NCI-H146 (cell line): ENCODE results near the gene TACR2.

ENCODE experiments used
- DNase-seq: peaks from one replicate; lab custom pipeline; 2025; lab: John Stamatoyannopoulos, UW

The TACR2 gene

DNA sequence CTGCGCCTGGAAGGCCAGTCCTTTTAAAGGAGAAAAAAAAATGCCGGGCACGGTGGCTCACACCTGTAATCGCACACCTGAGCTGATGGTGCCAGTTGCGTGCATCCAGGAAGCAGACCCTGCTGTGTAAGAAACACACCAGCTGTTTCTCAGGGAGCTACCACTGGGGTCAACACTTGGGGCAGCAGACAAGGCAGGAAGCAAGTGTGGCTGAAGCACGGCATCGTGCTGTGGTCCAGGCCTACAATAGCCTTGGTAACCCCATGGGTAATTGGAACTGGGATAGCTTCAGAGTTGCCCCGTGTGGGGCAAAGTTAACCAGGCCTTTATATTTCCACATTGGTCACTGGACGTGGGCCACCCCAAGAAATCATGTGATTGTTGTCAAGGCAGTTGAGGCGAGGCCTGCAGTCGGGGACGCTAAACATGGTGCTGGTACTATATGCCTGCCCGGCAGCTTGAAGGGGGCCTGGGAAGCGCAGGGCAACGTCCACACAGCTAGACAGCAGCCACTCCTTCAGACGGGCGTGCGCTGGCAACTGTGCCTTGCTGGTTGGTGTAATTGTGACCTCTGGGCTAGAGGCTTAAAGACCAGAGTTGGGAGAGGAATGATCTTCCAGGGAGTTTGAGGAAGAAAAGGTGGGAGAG is 2.5 kb upstream of the TACR2 start:
- DNase-seq: no peak

DNA sequence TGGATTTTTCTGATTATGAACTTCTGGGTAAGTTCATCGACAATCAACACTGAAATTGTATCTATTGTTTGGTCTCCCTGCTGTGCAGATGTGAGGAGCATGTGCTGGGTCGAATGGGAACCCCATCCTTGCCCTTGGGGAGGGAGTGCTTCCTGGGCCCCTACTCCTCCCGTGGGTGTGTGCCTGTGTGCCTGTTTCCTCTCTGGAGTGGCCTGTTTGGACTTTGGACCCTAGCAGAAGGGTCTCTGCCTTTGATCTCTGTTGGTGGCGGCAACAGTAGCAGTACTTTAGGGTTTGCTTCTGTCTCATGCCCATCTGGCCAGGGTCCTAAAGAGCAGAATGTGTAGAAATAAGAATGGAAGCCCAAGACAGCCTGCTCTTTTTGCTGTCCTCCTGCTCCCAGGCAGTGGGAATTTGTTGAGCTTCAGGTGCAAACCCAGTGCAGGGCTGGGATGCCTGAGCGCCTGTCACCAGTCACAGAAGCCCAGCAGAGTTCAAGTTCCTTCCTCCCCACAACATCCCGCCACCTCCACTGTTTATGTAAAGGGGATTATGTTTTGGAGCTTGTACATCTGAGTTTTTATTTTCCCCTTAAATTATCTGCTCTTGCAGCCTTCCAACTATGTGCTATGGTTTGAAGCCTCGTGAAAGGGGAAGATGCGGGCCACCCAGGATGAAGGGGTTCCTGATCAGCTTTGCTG is 1.5 kb upstream of the TACR2 start:
- no peak for DNase-seq

DNA sequence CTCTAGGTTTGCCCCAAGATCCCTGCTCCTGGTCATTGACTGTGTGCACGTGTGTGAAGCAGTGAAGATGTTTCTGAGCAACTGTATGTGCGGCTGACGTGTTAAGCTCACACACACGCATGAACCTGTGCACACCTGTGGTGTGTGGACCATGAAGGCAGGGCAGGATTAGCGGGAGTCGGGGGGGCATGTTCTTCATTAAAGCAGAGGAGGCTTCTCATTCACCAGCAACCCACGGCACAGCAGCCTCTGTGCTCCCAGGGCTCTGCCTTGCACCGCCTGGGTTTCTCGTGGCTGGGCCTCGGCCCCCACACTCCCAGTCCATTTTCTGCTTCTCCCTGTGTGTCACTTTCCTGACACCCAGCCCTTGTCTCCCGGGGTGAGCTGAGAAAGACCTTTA is 824 bp upstream of the TACR2 start:
- DNase-seq: no peak

DNA sequence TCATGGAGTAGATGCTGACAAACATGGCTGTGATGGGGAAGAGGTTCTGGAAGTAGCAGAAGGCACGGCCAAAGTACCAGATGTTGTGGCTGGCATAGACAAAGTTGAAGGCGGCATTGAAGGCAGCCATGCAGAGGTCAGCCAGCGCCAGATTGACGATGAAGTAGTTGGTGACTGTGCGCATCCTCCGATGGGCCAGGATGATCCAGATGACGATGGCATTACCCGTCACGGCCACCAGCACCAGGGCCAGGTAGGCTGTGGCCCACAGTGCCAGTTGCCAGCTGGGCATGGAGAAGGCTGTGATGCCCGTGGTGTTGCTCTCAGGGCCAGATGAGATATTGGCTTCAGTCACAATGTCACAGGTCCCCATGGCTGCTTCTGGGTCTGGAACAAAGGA is 767 bp downstream of the TACR2 start:
- no peak for DNase-seq

DNA sequence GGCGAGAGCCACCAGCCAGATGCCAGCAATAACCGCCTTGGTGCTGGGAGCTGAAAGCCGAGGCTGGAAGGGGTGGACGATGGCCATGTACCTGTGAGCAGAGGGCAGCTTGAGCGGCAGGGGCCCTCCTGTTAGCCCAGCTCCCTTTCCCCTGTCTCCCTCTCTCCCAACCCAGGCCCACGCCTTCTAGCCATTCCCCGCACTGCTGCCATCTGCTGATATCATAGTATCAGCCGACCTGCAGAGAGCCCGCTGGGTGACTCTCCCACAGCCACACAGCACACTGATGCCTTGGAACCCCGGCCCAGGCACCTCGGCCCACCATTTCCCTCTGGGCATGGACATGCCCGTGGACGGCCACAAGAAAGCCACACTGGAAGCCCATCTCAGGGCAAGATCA is 1.7 kb downstream of the TACR2 start:
- DNase-seq: no peak

DNA sequence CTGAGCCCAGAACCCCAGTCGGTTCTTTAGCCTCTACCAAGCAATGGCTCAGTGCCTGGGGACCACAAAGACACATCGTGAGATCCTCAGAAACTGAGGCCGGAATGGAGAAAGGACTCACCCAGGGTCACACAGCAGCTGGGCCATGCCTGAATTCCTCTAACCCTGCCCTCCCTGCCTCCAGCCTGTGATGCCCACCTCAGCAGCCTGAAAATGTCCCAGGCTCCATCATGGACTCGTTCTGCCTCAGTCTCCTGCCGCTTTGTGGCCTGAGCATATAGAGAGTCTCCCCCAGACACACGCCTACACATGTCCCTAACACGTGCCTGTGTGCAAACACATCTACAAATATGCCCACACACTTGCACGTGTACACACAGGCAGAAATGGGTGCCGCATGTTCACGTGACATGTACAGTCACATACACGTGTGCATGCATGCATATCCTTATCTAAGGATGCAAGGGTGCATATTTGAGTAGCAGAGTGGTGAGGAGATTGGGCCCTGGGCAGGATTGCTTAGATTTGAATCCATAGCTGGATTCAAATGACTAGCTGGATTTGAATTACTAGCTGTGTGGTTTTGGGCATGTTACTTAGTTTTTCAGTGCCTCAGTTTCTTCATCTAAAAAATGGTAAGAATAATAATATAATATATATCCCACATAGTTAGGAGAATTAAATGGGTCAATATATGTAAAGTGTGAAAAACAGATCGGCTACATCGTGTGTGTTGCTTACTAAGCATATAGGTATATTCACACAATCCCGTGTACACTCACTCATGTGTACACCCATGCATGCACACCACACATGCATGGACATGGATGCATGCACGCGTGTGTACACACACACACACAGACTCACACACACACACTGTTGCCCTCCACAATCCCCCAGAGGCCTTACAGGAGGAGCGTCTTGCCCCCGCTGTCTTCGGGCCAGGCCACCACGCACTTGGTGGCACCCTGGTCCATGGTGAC is 2.4 kb downstream of the TACR2 start:
- no peak for DNase-seq

DNA sequence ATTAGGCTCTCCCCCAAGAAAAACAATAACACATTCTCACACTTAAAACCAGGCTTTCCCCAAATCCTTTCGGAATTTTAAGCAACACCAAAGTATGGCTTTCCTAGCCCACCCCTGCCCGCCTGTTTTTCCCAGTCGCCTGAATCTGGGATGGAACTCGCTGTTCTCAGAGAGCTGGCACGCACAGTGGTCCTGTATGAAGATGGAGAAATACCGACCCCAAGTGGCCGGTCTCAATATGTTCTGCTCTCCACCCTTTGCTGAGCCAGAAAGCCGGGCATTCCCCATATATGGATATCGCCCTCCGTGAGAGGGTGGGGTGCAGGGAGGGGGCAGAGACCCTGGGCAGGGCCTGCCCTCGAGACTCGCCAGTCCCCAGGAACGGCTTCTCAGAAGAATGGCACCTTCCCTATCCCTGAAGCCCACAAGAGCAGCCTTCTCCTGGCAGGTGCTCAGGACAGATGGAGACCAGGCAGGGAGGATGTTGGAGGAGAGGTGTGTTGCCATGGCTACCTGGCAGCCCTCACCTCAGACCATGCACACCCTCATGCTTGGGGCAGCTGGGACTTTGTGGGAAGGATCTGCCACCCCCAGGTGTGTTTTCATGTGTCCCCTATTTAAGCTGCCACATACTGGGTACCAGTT is 3.4 kb downstream of the TACR2 start:
- peak; percentile 73 for DNase-seq

DNA sequence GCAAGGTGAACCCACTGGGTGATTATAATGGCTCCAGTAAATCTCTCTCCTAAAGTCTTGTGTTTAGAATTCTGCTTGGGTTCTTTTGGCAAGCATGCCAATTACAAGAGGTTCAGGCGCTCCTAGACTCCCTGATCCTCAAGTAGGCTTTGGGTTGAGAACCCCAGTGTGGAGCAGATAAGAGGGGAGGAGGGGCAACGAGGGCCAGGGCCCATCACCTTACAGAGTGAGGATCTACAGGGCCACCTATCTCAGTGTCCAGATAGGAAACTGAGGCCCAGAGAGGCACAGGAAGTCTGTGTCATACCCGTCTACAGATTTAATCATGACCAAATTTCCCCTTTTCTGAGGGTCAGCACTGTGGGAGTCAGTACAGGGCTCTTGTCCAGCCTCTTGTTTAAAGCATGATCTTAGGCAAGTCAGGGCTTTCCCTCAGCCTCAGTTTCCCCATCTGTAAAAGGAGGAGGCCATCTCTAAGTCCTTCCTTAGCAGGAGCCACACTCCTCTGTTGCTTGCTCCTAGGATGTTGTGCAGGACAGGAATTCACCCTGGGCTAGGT is 4.4 kb downstream of the TACR2 start:
- no peak for DNase-seq

DNA sequence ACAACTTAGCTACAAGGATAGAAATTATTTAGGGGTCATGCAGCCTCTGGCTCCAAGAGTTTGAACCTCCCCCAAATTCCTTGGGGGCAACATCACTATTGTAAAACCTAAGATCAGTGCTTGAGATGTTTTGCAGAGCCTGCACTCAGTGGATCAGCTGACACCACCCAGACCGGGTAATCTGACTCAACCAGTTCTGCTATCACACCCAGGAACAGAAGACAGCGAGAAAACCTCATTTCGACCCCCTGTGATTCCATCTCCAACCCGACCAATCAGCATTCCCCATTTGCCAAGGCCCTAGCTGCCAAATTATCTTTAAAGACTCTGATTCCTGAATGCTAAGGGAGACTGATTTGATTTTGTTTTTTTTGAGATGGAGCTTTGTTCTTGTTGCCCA is 5.2 kb downstream of the TACR2 start:
- DNase-seq: no peak

DNA sequence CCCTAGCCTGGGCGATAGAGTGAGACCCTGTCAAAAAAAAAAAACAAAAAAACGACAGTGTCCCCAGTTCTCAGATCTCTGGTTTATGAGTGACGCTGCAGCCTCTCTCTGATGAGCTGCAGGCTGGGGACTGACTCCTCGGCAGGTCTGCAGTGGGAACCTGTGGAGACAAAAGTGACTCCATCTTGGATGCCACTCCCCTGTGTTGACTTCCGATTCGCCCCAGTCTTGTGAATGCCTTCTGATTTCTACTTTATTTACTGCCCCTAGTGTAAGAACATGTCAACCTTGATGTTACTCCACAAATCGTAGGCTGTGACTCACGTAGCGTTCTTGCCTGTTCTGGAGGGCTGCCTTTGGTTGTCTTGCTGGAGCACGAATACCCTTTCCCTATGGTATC is 6.2 kb downstream of the TACR2 start:
- no peak for DNase-seq

DNA sequence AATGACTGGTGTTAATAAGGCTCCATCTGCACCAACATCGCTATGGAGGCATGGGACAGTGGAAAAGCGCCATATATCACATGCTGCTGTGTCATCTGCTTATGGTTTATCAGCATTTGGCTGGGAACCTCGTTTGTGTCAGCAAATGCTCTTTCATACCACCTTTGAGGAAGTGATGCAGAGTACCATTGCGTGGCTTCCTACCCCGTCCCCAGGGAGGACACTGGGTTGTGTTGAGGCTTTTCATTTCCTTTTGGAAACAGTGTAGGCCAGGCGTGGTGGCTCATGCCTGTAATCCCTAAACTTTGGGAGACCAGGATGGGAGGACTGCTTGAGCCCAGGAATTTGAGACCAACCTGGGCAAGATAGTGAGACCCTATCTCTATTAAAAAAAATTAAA is 6.8 kb downstream of the TACR2 start:
- no peak for DNase-seq

DNA sequence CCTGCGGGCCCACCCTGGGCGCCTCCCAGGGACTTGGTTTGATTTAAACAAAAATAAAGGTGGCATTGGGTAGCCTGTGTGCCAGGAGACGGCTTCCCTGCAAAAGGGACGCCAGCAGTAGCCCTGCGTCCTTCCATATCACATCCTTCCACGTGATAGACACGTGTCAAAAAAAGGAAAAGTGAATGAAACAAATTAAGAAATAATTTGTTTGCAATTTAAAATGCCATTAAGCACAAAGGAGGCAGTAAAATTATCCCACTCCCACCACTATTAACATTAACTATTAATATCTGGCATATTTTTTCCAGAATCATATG is 7.6 kb downstream of the TACR2 start:
- DNase-seq: no peak

DNA sequence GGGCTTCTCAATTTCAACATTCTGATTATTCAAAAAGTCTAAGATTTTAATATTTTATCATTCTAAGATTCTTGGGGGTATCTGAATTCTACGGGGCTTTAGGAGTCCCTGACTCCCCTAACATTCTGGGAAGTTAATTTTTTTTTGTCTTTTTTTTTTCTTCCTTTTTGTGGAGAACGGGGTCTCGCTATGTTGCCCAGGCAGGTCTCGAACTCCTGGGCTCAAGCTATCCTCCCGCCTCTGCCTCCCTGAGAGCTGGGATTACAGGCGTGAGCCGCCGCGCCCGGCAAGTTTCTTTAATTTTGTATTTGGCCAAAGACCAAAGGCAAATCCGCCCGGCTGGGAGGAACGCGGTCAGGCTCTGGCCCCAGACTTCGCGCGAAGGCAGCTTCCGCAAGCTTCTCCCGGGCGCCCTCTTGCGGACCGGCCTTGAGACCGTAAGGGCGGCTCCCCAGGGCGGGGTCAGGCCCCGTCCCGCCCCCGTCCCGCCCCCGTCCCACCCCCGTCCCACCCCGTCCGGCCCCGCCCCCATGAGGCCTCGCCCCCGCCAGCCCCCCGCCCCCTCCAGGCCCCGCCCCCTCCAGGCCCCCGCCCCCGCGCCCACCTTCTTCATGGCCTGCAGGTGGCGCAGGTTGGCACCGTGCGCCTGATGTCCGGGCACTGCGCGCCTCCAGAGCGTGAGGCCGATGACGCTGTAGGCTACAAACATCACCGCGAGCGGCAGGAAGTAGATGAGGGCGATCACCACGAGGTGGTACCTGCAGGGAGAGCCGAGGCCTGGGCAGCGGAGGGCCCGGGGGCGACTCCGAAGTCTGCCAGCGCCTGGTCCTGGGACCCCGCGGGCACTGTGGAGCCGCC is 8.2 kb downstream of the TACR2 start:
- peak; percentile 95 for DNase-seq

DNA sequence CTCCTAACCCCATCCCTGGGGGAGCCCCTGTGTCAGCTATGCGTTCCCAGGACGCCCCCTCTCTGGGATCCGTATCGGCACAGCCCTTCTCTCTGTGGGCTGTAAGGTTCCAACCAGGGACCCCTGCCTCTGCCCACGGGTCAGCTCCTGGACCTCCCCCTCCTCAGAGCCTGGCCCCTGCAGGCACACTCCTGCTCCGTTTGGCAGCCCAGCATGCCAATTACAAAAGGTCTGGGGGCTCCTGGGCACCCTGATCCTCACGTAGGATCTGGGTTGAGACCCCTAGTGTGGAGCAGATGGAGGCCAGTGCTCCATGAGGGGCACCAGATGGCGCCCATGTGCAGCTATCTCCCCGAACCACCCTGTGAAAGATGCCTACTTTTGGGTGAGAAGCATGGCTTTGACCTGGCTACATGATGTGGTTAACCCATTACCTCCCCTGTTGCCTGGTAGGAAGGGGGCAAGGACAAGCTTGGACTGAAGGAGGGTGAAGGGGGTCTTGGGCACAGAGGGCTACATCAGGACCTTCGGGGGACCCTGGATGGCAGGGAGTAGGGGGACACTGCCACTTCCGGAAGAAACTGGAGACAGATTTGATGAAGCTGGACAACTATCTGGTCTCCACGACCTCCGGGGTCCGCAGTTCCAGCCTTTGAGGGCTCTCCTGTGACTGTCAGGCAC is 9.0 kb downstream of the TACR2 start:
- peak; percentile 54 for DNase-seq

DNA sequence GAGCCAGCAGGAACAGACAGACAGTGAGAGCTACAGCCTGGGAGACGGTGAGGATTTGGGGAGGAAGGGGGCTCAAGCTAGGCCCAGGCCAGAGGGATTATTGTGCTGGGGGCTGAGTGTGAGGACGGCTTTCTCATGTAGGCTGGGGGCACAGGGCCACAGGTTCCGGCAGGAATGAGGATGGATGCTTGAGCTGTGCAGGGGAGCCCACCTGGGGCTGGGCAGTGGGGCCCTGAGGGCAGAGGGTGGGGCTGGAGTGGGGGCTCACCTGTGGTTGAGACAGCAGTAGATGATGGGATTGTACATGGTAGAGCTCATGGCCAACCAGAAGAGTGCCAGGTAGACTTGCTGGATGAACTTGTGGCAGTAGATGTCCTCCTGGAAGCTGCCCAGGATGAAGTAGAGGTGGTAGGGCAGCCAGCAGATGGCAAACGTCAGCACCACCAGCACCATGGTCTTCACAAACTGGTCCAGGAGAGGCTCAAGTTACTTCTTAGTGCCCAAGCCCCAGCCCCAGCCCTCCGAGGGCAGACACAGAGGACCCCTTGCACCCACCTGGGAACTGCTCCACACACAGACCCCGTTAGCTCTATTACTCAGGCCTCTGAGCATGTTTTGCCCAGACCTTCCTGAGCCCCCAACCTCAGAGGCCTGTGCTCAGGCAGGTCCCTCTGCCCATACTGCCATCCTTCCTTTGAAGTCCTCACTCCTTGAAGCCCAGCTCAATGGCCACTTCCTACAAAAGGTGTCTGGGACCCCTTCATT is 9.7 kb downstream of the TACR2 start:
- no peak for DNase-seq

DNA sequence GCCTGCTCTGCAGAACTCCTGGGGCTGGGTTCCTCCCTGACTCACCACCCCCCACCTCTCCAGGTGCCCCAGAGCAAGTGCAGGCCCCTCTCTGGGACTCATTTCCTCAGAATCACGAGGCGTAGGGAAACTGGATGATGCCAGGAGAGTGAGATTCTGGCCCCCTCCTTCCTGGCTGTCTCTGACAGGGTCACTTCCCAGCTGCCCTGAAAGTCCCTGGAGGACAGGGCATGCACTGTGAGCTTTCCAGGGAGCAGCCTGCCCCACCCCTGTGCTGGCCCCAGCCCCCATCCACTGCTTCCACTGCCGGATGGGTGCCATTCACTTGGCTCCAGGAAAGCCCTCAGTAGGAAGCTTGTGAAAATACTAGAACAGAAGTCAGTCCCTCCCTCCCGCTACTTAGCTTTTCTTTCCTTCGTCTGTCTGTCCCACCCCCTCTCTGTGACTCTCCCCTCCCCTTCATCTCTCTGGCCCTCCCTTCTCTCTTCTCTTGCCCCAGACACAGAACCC is 10.4 kb downstream of the TACR2 start:
- DNase-seq: no peak

DNA sequence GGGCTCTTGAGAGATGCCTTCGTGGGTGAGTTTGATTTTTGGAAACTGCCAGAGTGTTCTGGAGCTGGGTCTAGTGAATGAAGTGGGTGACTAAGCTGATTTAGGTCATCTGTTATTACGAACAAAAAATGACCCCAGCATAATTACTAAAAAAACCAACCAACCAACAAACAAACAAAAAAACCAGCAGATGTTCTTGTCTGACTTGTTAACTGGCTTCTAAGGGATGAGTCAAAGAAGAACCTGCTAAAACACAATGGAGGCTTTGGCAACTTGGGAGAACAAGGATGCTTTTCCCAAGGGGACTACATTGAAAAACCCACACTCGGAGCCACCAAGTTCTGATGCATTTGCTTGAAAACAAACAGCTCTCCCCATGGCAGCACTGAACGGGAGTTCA is 11.5 kb downstream of the TACR2 start:
- no peak for DNase-seq

DNA sequence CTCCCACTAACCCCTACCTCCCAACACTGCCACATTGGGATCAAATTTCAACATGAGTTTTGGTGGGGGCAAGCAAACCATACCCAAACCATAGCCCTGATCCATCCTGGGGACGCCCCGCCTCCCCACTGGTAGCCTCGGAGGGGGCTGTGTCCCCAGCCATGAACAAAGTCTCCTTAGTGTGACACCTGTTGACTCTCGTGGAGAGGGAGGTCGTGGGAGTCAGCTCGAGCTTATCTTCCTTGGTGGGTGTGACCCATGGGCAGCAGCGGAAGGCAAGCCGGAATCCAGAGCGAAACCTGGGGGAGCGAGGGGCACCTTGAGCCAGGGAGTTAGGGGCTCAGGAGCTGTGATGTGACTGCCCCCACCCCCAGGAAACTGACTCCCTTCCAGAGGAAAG is 11.9 kb downstream of the TACR2 start:
- no peak for DNase-seq

DNA sequence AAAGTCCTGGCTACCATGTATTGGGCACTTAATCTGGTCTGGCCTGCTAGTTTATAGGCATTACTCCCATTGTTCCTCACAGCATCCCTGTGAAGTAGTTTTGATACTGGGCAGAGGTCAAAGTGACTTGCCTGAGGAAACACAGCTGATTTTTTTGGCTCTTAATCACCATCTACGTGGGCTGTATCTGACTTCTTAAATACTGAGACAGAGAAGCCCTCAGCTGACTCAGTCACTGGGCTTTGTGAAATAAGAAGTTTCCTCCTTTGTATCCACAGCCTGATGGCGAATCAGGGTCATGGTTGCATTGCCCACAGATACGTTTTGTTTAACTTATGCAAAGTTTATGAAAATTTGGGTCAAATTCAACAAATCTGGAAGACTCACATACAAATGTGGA is 13.2 kb downstream of the TACR2 start:
- no peak for DNase-seq

DNA sequence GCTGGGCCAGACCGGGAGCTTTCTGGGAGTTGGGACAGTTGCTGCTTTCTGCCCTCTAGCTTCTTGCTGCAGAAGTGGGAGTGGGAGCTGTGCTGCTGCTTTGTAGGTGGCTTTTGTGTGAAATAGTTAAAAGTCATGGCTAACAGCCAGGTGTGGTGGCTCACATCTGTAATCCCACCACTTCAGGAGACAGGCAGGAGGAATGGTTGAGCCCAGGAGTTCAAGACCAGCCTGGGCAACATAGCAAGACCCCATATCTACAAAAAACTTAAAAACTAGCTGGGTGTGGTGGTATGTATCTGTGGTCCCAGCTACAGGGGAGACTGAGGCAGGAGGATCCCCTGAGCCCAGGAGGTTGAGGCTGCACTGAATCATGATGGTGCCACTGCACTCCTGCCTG is 13.7 kb downstream of the TACR2 start:
- DNase-seq: no peak
